A549 (cell line): ENCODE measurements around the gene ZNF282. TPM values are rescaled to one million over a fixed set of nuclear protein-coding genes. Genes with fewer than 3 reads are reported as not detected.

Experiments used
- ATAC-seq, 2 experiments: fragments of 200-7000 bp in 1 of 2; fragments of >200 bp in 1 of 2; cut with Nextera tagmentation in 1 of 2; cut with Tn5 transposase in 1 of 2; 3 replicates each; pipeline versions ENCODE4 v1.8.0 to v1.9.1; 2018 to 2020; ENCODE audit warnings: mild to moderate bottlenecking in 1 of 2, moderate library complexity in 1 of 2
- CTCF ChIA-PET: fragments of 300-600 bp; sonication (Branson Sonifier 250); formaldehyde crosslinking; extraction: SDS; loops from one replicate; lab custom pipeline; 2021; ENCODE audit warnings: antibody characterized with exemption, inconsistent platforms; lab: Yijun Ruan, JAX
- POLR2A ChIA-PET: fragments of 350-600 bp; formaldehyde crosslinking; extraction: SDS; loops from one replicate; lab custom pipeline; 2021; ENCODE audit warnings: antibody characterized with exemption, inconsistent platforms; lab: Yijun Ruan, JAX
- DNase-seq, 2 experiments: peaks; one replicate each; pipeline versions ENCODE4 v3.0.0 to v3.0.0-alpha.2; 2011 to 2016; ENCODE audit warnings: low read depth in 1 of 2, low spot score in 1 of 2
- FAIRE-seq: peaks from 2 replicates; lab custom pipeline; 2011; peaks lifted over from hg19 to GRCh38; lab: Jason Lieb, UNC
- H3K27ac ChIP-seq, 2 experiments: fragments of >200 bp; sonication (Bioruptor Twin); formaldehyde crosslinking; 3 replicates each; pipeline ENCODE4 v1.5.1; 2016 to 2017
- H3K4me1 ChIP-seq: fragments of >200 bp; sonication (Bioruptor Twin); formaldehyde crosslinking; 3 replicates; pipeline ENCODE4 v1.6.1; 2016
- H3K4me2 ChIP-seq: fragments of >200 bp; sonication (Bioruptor Twin); formaldehyde crosslinking; 3 replicates; pipeline ENCODE4 v1.6.1; 2016
- H3K4me3 ChIP-seq: fragments of >200 bp; sonication (Bioruptor Twin); formaldehyde crosslinking; 3 replicates; pipeline ENCODE4 v1.5.1; 2016
- H3K9me3 ChIP-seq: fragments of >200 bp; sonication (Bioruptor Twin); formaldehyde crosslinking; 3 replicates; pipeline ENCODE4 v1.6.1; 2016
- CBX2 ChIP-seq: fragments of 200-600 bp; sonication (generic); IDR thresholded peaks from 2 replicates; pipeline ENCODE4 v1.6.1; 2016; ENCODE audit warnings: low read depth, mild to moderate bottlenecking, borderline replicate concordance
- CEBPB ChIP-seq, 2 experiments: fragments of >200 bp in 1 of 2; sonication (Bioruptor Twin) in 1 of 2; formaldehyde crosslinking in 1 of 2; IDR thresholded peaks; 2 replicates each; pipeline ENCODE4 v1.6.1; 2012 to 2016
- HOXA7 ChIP-seq: fragments of 250-450 bp; sonication (Bioruptor Pico); IDR thresholded peaks from 2 replicates; pipeline ENCODE4 v1.5.0; 2020; ENCODE audit warnings: mild to moderate bottlenecking, moderate library complexity
- HOXB13 ChIP-seq: fragments of 250-450 bp; sonication (Bioruptor Pico); IDR thresholded peaks from 2 replicates; pipeline ENCODE4 v1.5.0; 2020; ENCODE audit warnings: low read depth, mild to moderate bottlenecking, moderate library complexity
- JUN ChIP-seq, 2 experiments: fragments of >200 bp; sonication (Bioruptor Twin); formaldehyde crosslinking; IDR thresholded peaks; 2 replicates in 1 of 2; 3 replicates in 1 of 2; pipeline ENCODE4 v1.6.1; 2016 to 2017
- NR3C1 ChIP-seq: fragments of >200 bp; sonication (Bioruptor Twin); formaldehyde crosslinking; IDR thresholded peaks from 3 replicates; pipeline ENCODE4 v1.6.1; 2017
- ZSCAN20 ChIP-seq: fragments of 250-450 bp; sonication (Bioruptor Pico); IDR thresholded peaks from 2 replicates; pipeline ENCODE4 v1.8.0; 2022; ENCODE audit warnings: mild to moderate bottlenecking, moderate library complexity
- WGBS: methylation state at CpG from one replicate; pipeline ENCODE4 v1.1.6; 2017; ENCODE audit errors: missing lambda C conversion rate; 5-methylcytosine and 5-hydroxymethylcytosine counted together
- polyA plus RNA-seq, 4 experiments: library from polyadenylated mRNA; depleted of rRNA in 3 of 4; stranded (reverse); fragments of >200 nt; fragmentation: RNase III in 1 of 4; extraction: RNeasy Plus Mini Kit Qiagen cat#74134 plus additional on column Dnase treatment in 1 of 4; gene quantifications; 2 replicates in 3 of 4; 3 replicates in 1 of 4; pipeline ENCODE4 v1.2.3, GENCODE V29; 2011 to 2017
- TF ChIP-seq, protein P1 (sequence below): fragments of >200 bp; sonication (Bioruptor Twin); formaldehyde crosslinking; IDR thresholded peaks from 3 replicates; pipeline ENCODE4 v1.6.1; 2016
- TF ChIP-seq, protein P2 (sequence below): fragments of >200 bp; sonication (Bioruptor Twin); formaldehyde crosslinking; IDR thresholded peaks from 2 replicates; pipeline ENCODE4 v1.6.1; 2016
- TF ChIP-seq, protein P3 (sequence below): IDR thresholded peaks from 2 replicates; pipeline ENCODE4 v1.6.1; 2012
- TF ChIP-seq, protein P4 (sequence below): fragments of 250-450 bp; sonication (Bioruptor Pico); IDR thresholded peaks from 2 replicates; pipeline ENCODE4 v1.5.0; 2020; ENCODE audit warnings: low read depth, mild to moderate bottlenecking, moderate library complexity
- TF ChIP-seq, protein P5 (sequence below): fragments of 250-450 bp; sonication (Bioruptor Pico); IDR thresholded peaks from 2 replicates; pipeline ENCODE4 v1.5.0; 2021; ENCODE audit warnings: mild to moderate bottlenecking, moderate library complexity, borderline replicate concordance

Gene ZNF282
- polyA plus RNA-seq, 2 of the 4 experiments (the other 2 are of a cell fraction), result 11.9 to 18.4 TPM

DNA sequence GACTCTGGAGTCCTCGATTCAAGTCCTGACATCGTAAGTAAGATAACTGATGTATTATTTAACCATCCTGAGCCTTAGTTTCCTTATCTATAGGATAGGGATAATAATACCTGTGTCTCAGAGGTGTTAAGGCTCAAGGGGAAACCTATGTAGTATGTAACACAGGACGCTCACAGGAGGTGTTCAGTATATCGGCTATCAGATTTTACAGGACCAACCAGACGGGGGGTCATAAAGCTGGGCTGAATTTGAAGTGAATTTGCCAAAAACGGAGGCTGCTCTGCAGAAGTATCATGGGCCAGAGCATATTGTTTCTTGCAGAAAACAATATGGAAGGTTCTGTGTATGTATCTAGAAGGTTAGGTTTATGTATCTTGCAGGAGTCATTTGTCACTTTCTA lies 11.1 kb upstream of the ZNF282 start:
- FAIRE-seq (no peak), DNase-seq (no peak), ATAC-seq (no peak)
- no peak overlapping the region for H3K4me3 ChIP-seq
- no peak overlapping the region for H3K4me2 ChIP-seq
- POLR2A ChIA-PET, result no interaction called here
- H3K9me3 ChIP-seq, result no peaks in the 10 kb centered on the region
- WGBS, result 90% methylated on average over 6 of the region's 6 CpGs
- no peaks in the 10 kb centered on the region for H3K4me1 ChIP-seq
- CTCF ChIA-PET, result interaction anchor here (1.2 to 2.9 kb wide), 2 partner anchors 38 to 118 kb away, joined by 3 to 12 read pairs; partner anchors contain the start of gene ZNF398
- TF ChIP-seq, protein P1, sequence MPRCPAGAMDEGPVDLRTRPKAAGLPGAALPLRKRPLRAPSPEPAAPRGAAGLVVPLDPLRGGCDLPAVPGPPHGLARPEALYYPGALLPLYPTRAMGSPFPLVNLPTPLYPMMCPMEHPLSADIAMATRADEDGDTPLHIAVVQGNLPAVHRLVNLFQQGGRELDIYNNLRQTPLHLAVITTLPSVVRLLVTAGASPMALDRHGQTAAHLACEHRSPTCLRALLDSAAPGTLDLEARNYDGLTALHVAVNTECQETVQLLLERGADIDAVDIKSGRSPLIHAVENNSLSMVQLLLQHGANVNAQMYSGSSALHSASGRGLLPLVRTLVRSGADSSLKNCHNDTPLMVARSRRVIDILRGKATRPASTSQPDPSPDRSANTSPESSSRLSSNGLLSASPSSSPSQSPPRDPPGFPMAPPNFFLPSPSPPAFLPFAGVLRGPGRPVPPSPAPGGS, result no peak
- no peak for TF ChIP-seq HOXA7 (CRISPR knock-in tag)
- TF ChIP-seq, all 56 proteins: peak for 0
- H3K27ac ChIP-seq, result no peak overlapping the region

DNA sequence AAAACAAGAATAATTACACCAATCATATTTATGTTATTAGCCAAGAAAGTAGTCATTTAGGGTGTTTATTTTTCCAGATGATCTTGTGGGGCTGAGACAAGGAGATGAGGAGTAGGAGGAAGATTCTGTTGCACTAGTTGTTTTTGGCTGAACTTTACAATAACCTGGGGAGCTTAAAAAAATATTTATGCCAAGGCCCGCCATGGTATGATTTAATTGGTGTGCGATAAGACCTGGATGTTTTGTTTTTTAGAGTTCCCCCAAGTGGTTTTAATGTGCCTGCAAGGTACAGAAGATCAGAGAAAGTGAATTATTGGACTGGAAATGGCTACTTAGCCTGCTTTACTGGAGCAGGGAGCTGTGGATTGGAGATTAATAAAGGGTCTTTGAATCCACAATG lies 7.1 kb upstream of the ZNF282 start:
- WGBS, result 71% methylated on average over 2 of the region's 2 CpGs
- no peak for ATAC-seq
- CTCF ChIA-PET, result no interaction called here
- Histone ChIP-seq H3K9me3 (no peaks in the 10 kb centered on the region), H3K4me2 (no peak overlapping the region), H3K27ac (no peak overlapping the region)
- no peak for DNase-seq
- POLR2A ChIA-PET, result no interaction called here
- FAIRE-seq, result no peak
- TF ChIP-seq, protein P2, sequence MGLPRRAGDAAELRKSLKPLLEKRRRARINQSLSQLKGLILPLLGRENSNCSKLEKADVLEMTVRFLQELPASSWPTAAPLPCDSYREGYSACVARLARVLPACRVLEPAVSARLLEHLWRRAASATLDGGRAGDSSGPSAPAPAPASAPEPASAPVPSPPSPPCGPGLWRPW, result no peak
- TF ChIP-seq, all 56 proteins: peak for 0
- Histone ChIP-seq H3K4me3 (no peak overlapping the region), H3K4me1 (no peaks in the 10 kb centered on the region)

DNA sequence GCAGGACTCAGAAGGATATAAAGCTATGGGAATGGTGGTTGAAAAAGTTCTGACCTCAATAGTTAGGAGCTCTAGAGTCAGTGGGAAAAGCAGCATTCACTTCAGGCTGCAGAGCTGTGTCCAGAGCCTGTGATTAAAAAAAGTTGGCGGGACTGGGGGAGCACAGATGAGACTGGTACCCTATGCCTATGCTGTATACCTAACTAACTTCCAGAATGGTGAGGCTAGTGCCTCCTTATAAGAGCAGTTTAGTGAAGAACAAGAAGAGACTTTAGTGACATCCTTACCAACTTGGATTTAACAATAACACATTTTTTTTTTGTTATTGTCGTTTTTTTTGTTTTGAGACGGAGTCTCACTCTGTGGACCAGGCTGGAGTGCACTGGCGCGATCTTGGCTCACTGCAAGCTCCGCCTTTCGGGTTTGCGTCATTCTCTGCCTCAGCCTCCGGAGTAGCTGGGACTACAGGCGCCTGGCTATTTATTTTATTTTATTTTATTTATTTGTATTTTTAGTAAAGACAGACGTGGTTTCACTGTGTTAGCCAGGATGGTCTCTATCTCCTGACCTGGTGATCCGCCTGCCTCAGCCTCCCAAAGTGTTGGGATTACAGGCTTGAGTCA lies 6.6 kb upstream of the ZNF282 start:
- CTCF ChIA-PET, result no interaction called here
- POLR2A ChIA-PET, result no interaction called here
- 71% methylated on average over 12 of the region's 12 CpGs for WGBS
- peak in 1 of 2 experiments; percentile 19; a peak in 2 of 6 replicates for ATAC-seq
- FAIRE-seq, result no peak
- no peak for TF ChIP-seq CBX2
- no peak for TF ChIP-seq CEBPB (IDR thresholded peaks at IDR 0.05)
- no peak for TF ChIP-seq HOXB13 (CRISPR knock-in tag)
- TF ChIP-seq, protein P3, sequence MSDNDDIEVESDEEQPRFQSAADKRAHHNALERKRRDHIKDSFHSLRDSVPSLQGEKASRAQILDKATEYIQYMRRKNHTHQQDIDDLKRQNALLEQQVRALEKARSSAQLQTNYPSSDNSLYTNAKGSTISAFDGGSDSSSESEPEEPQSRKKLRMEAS, result no peak
- no peak for TF ChIP-seq NR3C1
- TF ChIP-seq, protein P4, sequence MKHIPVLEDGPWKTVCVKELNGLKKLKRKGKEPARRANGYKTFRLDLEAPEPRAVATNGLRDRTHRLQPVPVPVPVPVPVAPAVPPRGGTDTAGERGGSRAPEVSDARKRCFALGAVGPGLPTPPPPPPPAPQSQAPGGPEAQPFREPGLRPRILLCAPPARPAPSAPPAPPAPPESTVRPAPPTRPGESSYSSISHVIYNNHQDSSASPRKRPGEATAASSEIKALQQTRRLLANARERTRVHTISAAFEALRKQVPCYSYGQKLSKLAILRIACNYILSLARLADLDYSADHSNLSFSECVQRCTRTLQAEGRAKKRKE (CRISPR knock-in tag), result no peak
- H3K27ac ChIP-seq, result no peak overlapping the region
- no peaks in the 10 kb centered on the region for H3K9me3 ChIP-seq
- no peak for DNase-seq
- no peak overlapping the region for H3K4me3 ChIP-seq
- H3K4me2 ChIP-seq, result no peak overlapping the region
- H3K4me1 ChIP-seq, result no peaks in the 10 kb centered on the region

DNA sequence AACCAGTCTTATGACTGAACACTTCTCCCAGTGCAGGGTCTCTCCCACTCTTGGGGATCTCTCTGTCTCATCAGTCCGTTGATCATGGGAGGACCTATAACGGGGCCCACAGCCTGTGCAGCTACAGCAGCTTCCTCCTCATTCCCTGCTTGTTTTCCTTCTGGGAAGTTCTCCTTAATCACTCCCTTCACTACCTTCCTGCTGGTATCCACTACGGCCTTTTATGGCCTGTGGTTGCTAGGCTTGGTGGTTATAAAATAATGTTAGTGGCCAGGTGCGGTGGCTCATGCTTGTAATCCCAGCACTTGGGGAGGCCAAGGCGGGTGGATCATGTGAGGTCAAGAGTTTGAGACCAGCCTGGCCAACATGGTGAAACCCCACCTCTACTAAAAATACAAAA lies 3.5 kb upstream of the ZNF282 start:
- ChIA-PET POLR2A (interaction anchor here (0.6 kb wide), 1 partner anchor 93 kb away, joined by 3 read pairs; no protein-coding TSS in a partner anchor), CTCF (interaction anchor here (2.0 to 2.7 kb wide), 3 partner anchors 41 to 70 kb away, joined by 5 to 9 read pairs (median 6); partner anchors contain the start of genes ZNF398 and ZNF783)
- WGBS, result 71% methylated on average over 5 of the region's 5 CpGs
- 0 out of 3 replicates have a peak, but pooled peaks cover 6% of the 10 kb centered on the region for H3K4me1 ChIP-seq
- no peak overlapping the region for H3K4me3 ChIP-seq
- H3K4me2 ChIP-seq, result no peak overlapping the region
- no peak for ATAC-seq
- H3K9me3 ChIP-seq, result no peaks in the 10 kb centered on the region
- H3K27ac ChIP-seq, result no peak overlapping the region
- no peak for FAIRE-seq
- no peak for DNase-seq
- TF ChIP-seq ZSCAN20 (CRISPR knock-in tag) (no peak), JUN (IDR thresholded peaks at IDR 0.05) (no peak), HOXB13 (CRISPR knock-in tag) (no peak), CBX2 (no peak)
- TF ChIP-seq, protein P5, sequence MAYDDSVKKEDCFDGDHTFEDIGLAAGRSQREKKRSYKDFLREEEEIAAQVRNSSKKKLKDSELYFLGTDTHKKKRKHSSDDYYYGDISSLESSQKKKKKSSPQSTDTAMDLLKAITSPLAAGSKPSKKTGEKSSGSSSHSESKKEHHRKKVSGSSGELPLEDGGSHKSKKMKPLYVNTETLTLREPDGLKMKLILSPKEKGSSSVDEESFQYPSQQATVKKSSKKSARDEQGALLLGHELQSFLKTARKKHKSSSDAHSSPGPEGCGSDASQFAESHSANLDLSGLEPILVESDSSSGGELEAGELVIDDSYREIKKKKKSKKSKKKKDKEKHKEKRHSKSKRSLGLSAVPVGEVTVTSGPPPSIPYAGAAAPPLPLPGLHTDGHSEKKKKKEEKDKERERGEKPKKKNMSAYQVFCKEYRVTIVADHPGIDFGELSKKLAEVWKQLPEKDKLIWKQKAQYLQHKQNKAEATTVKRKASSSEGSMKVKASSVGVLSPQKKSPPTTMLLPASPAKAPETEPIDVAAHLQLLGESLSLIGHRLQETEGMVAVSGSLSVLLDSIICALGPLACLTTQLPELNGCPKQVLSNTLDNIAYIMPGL, result no peak
